ENCODE results near the gene TBC1D8. TPM values are rescaled to one million over a fixed set of nuclear protein-coding genes. Genes with fewer than 3 reads are reported as not detected.

TBC1D8 gene
- total and polyA plus RNA-seq, 2 of the 8 experiments (the other 6 are each of a cell fraction or from before 2014, with no cell fraction given), result 20.8 to 21.8 TPM

- CTCF ChIA-PET (ENCODE audit: partially characterized antibody), result no interaction called here
- WGBS, 2 experiments (ENCODE audit: extremely low coverage in 1 of 2, insufficient coverage in 1 of 2, insufficient read length in 1 of 2, insufficient replicate concordance in 2 of 2, low coverage in 1 of 2, low lambda C conversion rate in 2 of 2, missing lambda C conversion rate in 1 of 2), result 91% methylated on average over 8 of the region's 8 CpGs; no CpG with 5 or more reads in 1 of the 2 experiments
- Histone ChIP-seq H3K27ac (ENCODE audit: low read depth, low read length) (no peak overlapping the region), H2BK15ac (ENCODE audit: low read length) (no peak overlapping the region), H2AK5ac (ENCODE audit: low read depth, low read length) (no peak overlapping the region), H2BK12ac (ENCODE audit: low read depth, low read length) (no peak overlapping the region), H3K4me2 (ENCODE audit: insufficient read depth in 1 of 2, low read depth in 2 of 2, low read length in 2 of 2) (no peak overlapping the region), H3K9me3 (ENCODE audit: insufficient read depth in 2 of 2, low read depth in 1 of 2, low read length in 1 of 2) (no peaks in the 10 kb centered on the region; a peak in 1 of 4 replicates), H2BK5ac (ENCODE audit: low read depth, low read length) (no peak overlapping the region), H2BK20ac (ENCODE audit: low read length) (no peak overlapping the region), H3K27me3 (replicated peaks in 1 of 4; ENCODE audit: control insufficient read depth in 3 of 4, extremely low read depth in 1 of 4, insufficient read depth in 3 of 4, low read length in 3 of 4) (no peaks in the 10 kb centered on the region), H3K79me2 (ENCODE audit: control insufficient read depth in 1 of 2, insufficient read depth in 2 of 2, low read length in 2 of 2) (peaks cover 0 to 76% of the 10 kb centered on the region in 2 experiments; a peak in 2 of 4 replicates), H3K9ac (replicated peaks in 1 of 4; ENCODE audit: extremely low read depth in 1 of 4, low read depth in 3 of 4, low read length in 3 of 4) (no peak overlapping the region), H3K4me1 (replicated peaks in 1 of 4; ENCODE audit: control insufficient read depth in 3 of 4, insufficient read depth in 4 of 4, low read length in 3 of 4) (peaks cover 7 to 19% (median 15%) of the 10 kb centered on the region in 4 experiments), H3K56ac (replicated peaks; ENCODE audit: insufficient read length, low read depth, low read length) (no peak overlapping the region), H3K79me1 (ENCODE audit: low read depth, low read length) (peaks cover 6% of the 10 kb centered on the region), H3K23me2 (ENCODE audit: low read depth, low read length) (no peaks in the 10 kb centered on the region), H2BK120ac (replicated peaks; ENCODE audit: low read depth, low read length) (no peak overlapping the region), H4K91ac (replicated peaks; ENCODE audit: insufficient read length, low read length) (no peak overlapping the region), H3K4ac (replicated peaks; ENCODE audit: insufficient read length, low read depth, low read length) (no peak overlapping the region), H4K8ac (ENCODE audit: extremely low read depth, insufficient read depth, low read length) (no peak overlapping the region), H3K18ac (ENCODE audit: extremely low read depth, low read length) (no peak overlapping the region), H3K36me3 (ENCODE audit: control insufficient read depth in 2 of 4, insufficient read depth in 4 of 4, low read length in 3 of 4) (no peaks in the 10 kb centered on the region), H3K4me3 (ENCODE audit: extremely low read depth in 1 of 4, insufficient read depth in 2 of 4, low read depth in 3 of 4, low read length in 4 of 4) (no peak overlapping the region), H3K23ac (ENCODE audit: insufficient read length) (no peak overlapping the region), H2AFZ (ENCODE audit: low read length) (no peak overlapping the region), H3K14ac (ENCODE audit: insufficient read length) (no peak overlapping the region), H4K5ac (ENCODE audit: insufficient read length, low read depth, low read length) (no peak overlapping the region), H4K20me1 (replicated peaks in 1 of 2; ENCODE audit: control insufficient read depth in 1 of 2, insufficient read depth in 2 of 2, low read length in 2 of 2) (peaks cover 0 to 4% of the 10 kb centered on the region in 2 experiments)
- POLR2A ChIA-PET (ENCODE audit: partially characterized antibody), result no interaction called here
- DNase-seq (ENCODE audit: low read depth in 1 of 2, low spot score in 2 of 2), result no peak
- FAIRE-seq, result no peak
- no peak for TF ChIP-seq GABPA (IDR thresholded peaks at IDR 0.05; ENCODE audit: borderline replicate concordance, insufficient read depth, low read length)
- TF ChIP-seq KDM4A (IDR thresholded peaks at IDR 0.05; ENCODE audit: low read depth, low read length, severe bottlenecking), result no peak
- TF ChIP-seq CHD1 (IDR thresholded peaks at IDR 0.05; ENCODE audit: low read depth, low read length), result no peak
- no peak for TF ChIP-seq RXRA (IDR thresholded peaks at IDR 0.05; ENCODE audit: insufficient read depth, low read depth, low read length)
- TF ChIP-seq CBX5 (IDR thresholded peaks at IDR 0.05; ENCODE audit: low read depth, low read length), result no peak
- no peak for TF ChIP-seq NANOG (IDR thresholded peaks at IDR 0.05; ENCODE audit: insufficient read depth, low read depth, low read length, poor library complexity, severe bottlenecking)
- TF ChIP-seq GTF2F1 (IDR thresholded peaks at IDR 0.05; ENCODE audit: borderline replicate concordance, low read depth, low read length), result no peak
- TF ChIP-seq FOSL1 (IDR thresholded peaks at IDR 0.05; ENCODE audit: insufficient read depth, low read depth, low read length), result no peak
- no peak for TF ChIP-seq HDAC2 (IDR thresholded peaks at IDR 0.05; ENCODE audit: borderline replicate concordance in 1 of 2, low read depth in 2 of 2, low read length in 2 of 2)
- no peak for TF ChIP-seq SP1 (IDR thresholded peaks at IDR 0.05; ENCODE audit: low read depth, low read length)
- TF ChIP-seq, protein P1, sequence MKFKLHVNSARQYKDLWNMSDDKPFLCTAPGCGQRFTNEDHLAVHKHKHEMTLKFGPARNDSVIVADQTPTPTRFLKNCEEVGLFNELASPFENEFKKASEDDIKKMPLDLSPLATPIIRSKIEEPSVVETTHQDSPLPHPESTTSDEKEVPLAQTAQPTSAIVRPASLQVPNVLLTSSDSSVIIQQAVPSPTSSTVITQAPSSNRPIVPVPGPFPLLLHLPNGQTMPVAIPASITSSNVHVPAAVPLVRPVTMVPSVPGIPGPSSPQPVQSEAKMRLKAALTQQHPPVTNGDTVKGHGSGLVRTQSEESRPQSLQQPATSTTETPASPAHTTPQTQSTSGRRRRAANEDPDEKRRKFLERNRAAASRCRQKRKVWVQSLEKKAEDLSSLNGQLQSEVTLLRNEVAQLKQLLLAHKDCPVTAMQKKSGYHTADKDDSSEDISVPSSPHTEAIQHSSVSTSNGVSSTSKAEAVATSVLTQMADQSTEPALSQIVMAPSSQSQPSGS (IDR thresholded peaks at IDR 0.05; ENCODE audit: low read length), result no peak
- no peak for TF ChIP-seq PHF8 (conservative IDR thresholded peaks at IDR 0.05; ENCODE audit: low read depth, low read length)
Measured at GRCh38 chr2:101108357-101108756, 42.8 kb downstream of the TBC1D8 start.
